Measurements from ENCODE around the gene ACER3.
"Not testable (repeated sequence)": the region's sequence is repeated elsewhere in the genome, so short reads cannot be mapped to it uniquely, and the experiment has no call there.

ACER3 gene

GRCh38 chr11:76860539-76861475 is at the start of gene ACER3:
TSS of gene ACER3 (plus strand) at chr11:76860918. CDS start at chr11:76860977, 59 bp downstream.
- in situ Hi-C loops (cut with MboI; ENCODE audit: low sequenced_read_pairs): no loop called here

GRCh38 chr11:76811259-76811658 is 49.5 kb upstream of the ACER3 start:
- in situ Hi-C loops (cut with MboI; ENCODE audit: low sequenced_read_pairs): loop anchor here (10.0 kb wide), 2 partner anchors 104 to 264 kb away; no protein-coding TSS in a partner anchor

GRCh38 chr11:76814414-76814813 is 46.3 kb upstream of the ACER3 start:
- in situ Hi-C loops (cut with MboI; ENCODE audit: low sequenced_read_pairs): loop anchor here (10.0 kb wide), 2 partner anchors 100 to 260 kb away; no protein-coding TSS in a partner anchor

GRCh38 chr11:76815678-76816077 is 45.0 kb upstream of the ACER3 start:
- in situ Hi-C loops (cut with MboI; ENCODE audit: low sequenced_read_pairs): loop anchor here (10.0 kb wide), 2 partner anchors 99 to 259 kb away; no protein-coding TSS in a partner anchor

- in situ Hi-C loops (cut with MboI; ENCODE audit: low sequenced_read_pairs): no loop called here
Measured at GRCh38 chr11:76820184-76820566, 40.5 kb upstream of the ACER3 start.

- in situ Hi-C loops (cut with MboI; ENCODE audit: low sequenced_read_pairs): not testable (repeated sequence)
Measured at GRCh38 chr11:76821396-76821795, 39.3 kb upstream of the ACER3 start.

- in situ Hi-C loops (cut with MboI; ENCODE audit: low sequenced_read_pairs): no loop called here
Measured at GRCh38 chr11:76822406-76822805, 38.3 kb upstream of the ACER3 start.

GRCh38 chr11:76823481-76824028 is 37.2 kb upstream of the ACER3 start:
- in situ Hi-C loops (cut with MboI; ENCODE audit: low sequenced_read_pairs): no loop called here

GRCh38 chr11:76824083-76824939 is 36.4 kb upstream of the ACER3 start:
- in situ Hi-C loops (cut with MboI; ENCODE audit: low sequenced_read_pairs): no loop called here

- in situ Hi-C loops (cut with MboI; ENCODE audit: low sequenced_read_pairs): no loop called here
Measured at GRCh38 chr11:76824980-76825725, 35.6 kb upstream of the ACER3 start.

- in situ Hi-C loops (cut with MboI; ENCODE audit: low sequenced_read_pairs): no loop called here
Measured at GRCh38 chr11:76825726-76826396, 34.9 kb upstream of the ACER3 start.

GRCh38 chr11:76826508-76826907 is 34.2 kb upstream of the ACER3 start:
- in situ Hi-C loops (cut with MboI; ENCODE audit: low sequenced_read_pairs): not testable (repeated sequence)

- in situ Hi-C loops (cut with MboI; ENCODE audit: low sequenced_read_pairs): not testable (repeated sequence)
Measured at GRCh38 chr11:76827005-76827404, 33.7 kb upstream of the ACER3 start.

GRCh38 chr11:76830639-76831327 is 29.9 kb upstream of the ACER3 start:
- in situ Hi-C loops (cut with MboI; ENCODE audit: low sequenced_read_pairs): no loop called here

GRCh38 chr11:76831686-76832310 is 28.9 kb upstream of the ACER3 start:
- in situ Hi-C loops (cut with MboI; ENCODE audit: low sequenced_read_pairs): no loop called here

GRCh38 chr11:76832361-76832760 is 28.4 kb upstream of the ACER3 start:
- in situ Hi-C loops (cut with MboI; ENCODE audit: low sequenced_read_pairs): no loop called here

- in situ Hi-C loops (cut with MboI; ENCODE audit: low sequenced_read_pairs): no loop called here
Measured at GRCh38 chr11:76834151-76834550, 26.6 kb upstream of the ACER3 start.

GRCh38 chr11:76835036-76835435 is 25.7 kb upstream of the ACER3 start:
- in situ Hi-C loops (cut with MboI; ENCODE audit: low sequenced_read_pairs): no loop called here
